Ecto neural progenitor cell (in vitro differentiated cells): Measurements from ENCODE around the gene STYXL1.

Source experiments
- DNase-seq: peaks from one replicate; pipeline ENCODE4 v3.0.0-alpha.2; 2018; ENCODE audit warnings: low spot score

The STYXL1 gene

DNA sequence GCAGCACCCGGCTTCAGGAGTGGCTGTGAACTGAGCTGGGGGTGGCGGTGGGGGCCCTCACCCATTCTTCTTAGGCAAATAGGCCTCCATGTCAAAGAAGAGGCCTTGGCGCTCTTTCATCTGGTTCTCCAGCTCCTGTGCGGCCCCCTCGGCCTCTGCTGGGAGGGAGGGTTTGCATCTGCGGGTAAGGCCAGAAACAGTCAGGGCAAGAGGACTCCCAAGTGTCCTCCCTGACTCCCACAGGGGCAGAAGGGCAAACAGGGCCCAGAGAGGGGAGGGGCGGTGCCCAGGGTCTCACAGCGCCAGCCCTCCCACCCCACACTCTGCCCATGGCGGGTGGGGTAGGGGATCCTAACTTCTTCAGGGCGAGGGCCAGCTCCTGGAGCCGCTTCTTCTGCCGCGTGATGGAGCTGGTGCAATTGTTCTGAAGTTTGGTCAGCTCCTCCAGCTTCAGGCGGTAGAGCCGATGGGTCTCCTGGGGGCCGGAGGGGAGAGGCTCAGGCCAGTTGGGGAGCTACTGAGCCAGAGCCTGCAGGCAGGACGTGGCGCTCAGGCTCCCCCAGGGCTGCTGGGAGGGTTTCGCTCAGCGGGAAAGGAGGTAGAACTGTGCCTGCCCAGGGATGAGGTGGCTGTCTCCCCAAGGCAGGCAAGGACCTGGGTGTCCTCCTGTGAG lies 55.6 kb downstream of the STYXL1 start:
- DNase-seq: no peak

- DNase-seq: no peak
These were observed 56.2 kb downstream of the STYXL1 start for GRCh38 chr7:75991531-75992082.

GRCh38 chr7:75989500-75990388 lies 58.1 kb downstream of the STYXL1 start:
- DNase-seq: no peak

DNA sequence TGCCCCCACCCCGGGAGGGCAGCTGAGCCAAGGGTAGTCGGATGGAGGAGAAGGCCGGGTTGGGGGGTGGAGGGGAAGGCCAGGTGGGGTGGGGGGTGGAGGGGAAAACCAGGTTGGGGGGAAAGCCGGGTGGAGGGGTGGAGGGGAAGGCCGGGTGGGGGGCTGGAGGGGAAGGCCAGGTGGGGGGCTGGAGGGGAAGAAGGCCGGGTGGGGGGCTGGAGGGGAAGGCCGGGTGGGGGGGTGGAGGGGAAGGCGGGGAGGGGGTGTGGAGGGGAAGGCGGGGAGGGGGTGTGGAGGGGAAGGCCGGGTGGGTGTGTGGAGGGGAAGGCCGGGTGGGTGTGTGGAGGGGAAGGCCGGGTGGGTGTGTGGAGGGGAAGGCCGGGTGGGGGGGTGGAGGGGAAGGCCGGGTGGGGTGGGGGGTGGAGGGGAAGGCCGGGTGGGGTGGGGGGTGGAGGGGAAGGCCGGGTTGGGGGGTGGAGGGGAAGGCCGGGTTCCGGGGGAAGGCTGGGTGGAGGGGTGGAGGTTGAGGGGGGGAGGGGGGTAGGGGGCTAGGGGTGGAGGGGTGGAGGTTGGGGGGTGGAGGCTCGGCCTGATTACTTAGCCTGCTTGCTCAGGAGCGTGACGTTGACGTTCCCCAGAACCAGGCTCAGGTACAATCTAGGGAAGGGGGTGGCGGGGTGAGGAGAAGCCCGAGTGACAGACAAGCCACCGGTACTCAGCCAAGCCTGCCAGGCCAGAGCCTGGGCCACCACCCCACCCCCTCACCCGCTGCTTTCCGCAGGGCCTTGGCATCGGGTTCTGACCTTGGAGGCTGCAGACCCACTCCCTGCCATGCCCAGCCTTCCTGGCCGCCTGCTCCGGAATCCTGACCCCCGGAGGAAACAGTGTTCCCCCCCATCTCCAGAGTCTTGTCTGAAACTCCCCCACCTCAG lies 59.0 kb downstream of the STYXL1 start:
- no peak for DNase-seq

DNA sequence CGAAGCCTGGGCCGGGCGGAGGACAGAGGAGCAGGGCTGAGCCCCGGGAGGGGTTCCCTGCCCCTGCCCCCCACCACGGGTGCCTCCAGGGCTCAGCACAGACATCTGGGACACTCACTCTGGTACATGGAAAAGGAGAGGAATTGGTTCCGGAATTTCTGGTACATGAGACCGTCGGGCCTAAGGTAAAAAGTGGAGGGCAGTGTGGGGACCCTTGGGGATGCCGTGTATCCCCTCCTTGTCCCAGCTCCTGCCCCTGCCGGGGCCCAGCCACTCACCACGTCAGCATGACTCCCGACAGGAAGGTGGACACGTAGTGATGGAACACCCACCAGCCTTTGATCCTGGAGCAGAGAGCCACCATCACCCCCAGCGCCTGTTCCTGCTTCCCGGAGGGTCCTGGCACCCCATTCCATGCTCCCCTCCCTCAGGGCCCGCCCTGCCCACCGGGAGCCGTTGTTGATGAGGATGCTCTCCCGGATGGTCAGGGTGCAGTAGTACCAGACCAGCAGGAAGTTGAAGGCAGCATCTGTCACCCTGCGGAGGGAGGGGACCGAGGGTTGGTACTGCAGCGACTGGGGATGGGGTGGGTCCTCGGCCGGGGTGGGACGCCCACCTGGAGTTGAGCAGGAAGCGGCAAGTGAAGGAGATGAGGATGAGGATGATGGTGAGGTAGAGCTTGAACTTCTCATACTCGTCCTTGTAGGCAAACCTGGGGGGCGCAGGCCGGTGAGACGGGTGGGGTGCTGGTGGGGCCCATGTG lies 59.8 kb downstream of the STYXL1 start:
- no peak for DNase-seq

- DNase-seq: no peak
These were observed 60.6 kb downstream of the STYXL1 start for GRCh38 chr7:75987026-75987804.

DNA sequence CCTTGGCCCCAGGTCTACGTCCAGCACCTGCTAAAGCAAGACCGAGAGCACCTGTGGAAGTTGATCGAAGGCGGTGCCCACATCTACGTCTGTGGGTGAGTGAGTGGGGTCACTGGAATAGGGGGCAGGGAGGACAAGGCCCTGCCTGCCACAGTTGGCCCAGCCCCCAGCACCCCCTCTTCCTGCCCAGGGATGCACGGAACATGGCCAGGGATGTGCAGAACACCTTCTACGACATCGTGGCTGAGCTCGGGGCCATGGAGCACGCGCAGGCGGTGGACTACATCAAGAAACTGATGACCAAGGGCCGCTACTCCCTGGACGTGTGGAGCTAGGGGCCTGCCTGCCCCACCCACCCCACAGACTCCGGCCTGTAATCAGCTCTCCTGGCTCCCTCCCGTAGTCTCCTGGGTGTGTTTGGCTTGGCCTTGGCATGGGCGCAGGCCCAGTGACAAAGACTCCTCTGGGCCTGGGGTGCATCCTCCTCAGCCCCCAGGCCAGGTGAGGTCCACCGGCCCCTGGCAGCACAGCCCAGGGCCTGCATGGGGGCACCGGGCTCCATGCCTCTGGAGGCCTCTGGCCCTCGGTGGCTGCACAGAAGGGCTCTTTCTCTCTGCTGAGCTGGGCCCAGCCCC lies 61.5 kb downstream of the STYXL1 start:
- DNase-seq: no peak

DNA sequence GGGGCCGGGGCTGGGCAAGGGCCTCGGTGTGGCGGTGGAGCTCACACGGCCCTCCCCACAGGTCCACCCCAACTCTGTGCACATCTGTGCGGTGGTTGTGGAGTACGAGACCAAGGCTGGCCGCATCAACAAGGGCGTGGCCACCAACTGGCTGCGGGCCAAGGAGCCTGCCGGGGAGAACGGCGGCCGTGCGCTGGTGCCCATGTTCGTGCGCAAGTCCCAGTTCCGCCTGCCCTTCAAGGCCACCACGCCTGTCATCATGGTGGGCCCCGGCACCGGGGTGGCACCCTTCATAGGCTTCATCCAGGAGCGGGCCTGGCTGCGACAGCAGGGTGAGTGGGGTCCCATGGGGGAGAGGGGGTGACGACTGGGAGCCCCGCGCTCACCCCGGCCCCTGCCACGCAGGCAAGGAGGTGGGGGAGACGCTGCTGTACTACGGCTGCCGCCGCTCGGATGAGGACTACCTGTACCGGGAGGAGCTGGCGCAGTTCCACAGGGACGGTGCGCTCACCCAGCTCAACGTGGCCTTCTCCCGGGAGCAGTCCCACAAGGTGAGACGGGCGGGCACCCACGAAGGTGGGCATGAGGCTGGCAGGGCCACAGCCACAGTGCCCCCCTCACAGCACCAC lies 62.2 kb downstream of the STYXL1 start:
- no peak for DNase-seq

GRCh38 chr7:75985009-75985517 lies 62.7 kb downstream of the STYXL1 start:
- no peak for DNase-seq

DNA sequence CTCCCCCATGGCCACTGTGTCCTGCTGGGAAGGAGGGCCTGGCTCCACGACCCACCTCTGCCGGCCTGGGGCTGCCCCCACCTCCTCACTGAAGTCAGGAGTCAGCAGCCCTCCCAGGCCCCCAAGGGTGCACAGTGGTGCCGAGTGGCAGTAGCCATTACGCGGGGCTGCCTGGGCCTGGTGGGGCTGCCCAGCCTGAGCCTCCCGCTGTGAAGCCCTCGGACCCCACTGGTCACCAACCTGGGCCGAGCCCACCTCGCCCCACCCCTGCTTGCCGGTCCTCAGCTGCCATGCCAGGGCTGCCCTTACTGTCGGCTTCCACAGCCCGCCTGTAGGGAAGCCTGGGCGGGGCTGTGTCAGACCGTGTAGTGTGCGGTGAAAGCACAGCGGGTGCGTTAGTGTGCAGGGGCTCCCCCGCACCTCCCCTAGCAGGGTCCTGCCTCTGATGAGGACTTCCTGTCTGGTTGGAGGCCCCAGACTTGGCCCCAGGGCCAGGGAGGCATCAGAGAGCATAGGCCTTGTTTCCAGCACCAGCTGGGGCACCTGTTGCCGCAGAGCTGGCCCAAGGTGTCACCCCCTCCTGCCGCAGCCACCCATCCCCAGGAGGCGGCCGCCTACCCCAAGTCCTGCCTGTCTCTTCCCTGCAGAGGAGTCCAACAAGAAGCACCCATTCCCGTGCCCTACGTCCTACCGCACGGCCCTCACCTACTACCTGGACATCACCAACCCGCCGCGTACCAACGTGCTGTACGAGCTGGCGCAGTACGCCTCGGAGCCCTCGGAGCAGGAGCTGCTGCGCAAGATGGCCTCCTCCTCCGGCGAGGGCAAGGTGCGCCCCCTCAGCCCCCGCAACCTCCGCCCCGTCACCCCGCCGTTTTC lies 63.4 kb downstream of the STYXL1 start:
- DNase-seq: no peak

GRCh38 chr7:75983471-75984129 lies 64.2 kb downstream of the STYXL1 start:
- DNase-seq: no peak

DNA sequence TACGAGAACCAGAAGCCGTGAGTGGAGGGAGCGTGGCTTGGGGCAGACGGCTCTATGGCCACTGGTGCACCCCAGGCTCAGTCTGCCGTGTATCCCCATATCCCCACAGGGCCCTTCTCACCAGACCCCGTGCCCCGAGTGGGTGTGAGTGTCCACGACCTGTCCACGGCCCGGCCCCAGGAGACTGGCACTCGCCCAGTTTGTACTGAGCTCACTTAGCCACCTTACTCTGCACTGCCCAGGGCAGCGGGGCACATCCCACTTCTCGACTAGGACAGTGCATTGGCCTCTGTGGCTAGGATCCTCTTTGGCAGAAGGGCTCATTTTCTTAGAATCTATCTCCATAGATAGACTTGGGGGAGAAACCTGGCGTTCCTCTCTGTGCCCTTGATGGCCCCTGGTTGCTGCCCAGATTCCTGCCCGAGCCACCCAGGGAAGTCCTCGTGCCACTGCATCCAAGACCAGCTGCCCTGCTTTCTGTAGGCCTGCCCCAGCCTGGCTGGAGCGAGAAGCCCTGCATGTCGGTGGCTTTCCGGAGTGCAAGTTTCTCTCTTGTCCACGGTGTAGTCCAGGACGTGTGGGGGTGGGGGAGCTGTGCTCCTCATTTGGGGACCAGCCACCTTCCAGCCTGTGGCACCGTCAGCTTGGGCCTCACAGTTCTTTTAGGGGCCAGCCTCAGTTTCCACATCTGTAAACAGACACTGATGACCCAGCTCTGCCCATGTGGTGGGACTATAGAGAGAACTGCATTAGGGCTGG lies 65.3 kb downstream of the STYXL1 start:
- no peak for DNase-seq

- no peak for DNase-seq
These were observed 66.1 kb downstream of the STYXL1 start for GRCh38 chr7:75981453-75982305.

DNA sequence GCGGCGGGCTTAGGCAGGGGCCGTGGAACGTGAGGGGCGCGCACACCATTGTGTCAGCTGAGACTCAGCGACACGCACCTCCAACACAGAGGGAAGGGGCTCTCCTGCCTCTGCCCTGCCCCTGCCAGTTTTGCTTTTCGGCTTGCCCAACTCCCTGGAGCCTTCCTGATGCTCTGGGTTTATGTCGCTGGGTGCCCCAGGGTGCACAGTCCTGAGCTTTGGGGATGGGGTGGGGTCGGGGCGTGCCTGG lies 66.7 kb downstream of the STYXL1 start:
- DNase-seq: no peak

GRCh38 chr7:75980430-75981202 lies 67.2 kb downstream of the STYXL1 start:
- DNase-seq: no peak
